NT2/D1 (cell line): Measurements from ENCODE around the gene GEMIN7.

Experiments used
- DNase-seq: peaks from one replicate; pipeline ENCODE4 v3.0.0-alpha.2; 2011; ENCODE audit warnings: low read depth, low spot score
- H3K27me3 ChIP-seq: 2 replicates; pipeline ENCODE4 v1.6.0; 2011; ENCODE audit warnings: mild to moderate bottlenecking; ENCODE audit not compliant: insufficient read length, insufficient read depth
- H3K36me3 ChIP-seq: 2 replicates; pipeline ENCODE4 v1.6.1; 2011; ENCODE audit warnings: mild to moderate bottlenecking, low read length, mixed read lengths; ENCODE audit not compliant: insufficient read depth, insufficient read length
- H3K4me1 ChIP-seq: 2 replicates; pipeline ENCODE4 v1.5.1; 2011; ENCODE audit not compliant: insufficient read depth, insufficient read length
- H3K4me3 ChIP-seq: 2 replicates; pipeline ENCODE4 v1.5.1; 2011; ENCODE audit warnings: low read depth; ENCODE audit not compliant: insufficient read length
- H3K9ac ChIP-seq: 2 replicates; pipeline ENCODE4 v1.6.0; 2011; ENCODE audit warnings: low read depth; ENCODE audit not compliant: insufficient read length
- H3K9me3 ChIP-seq: 2 replicates; pipeline ENCODE4 v1.5.1; 2011; ENCODE audit warnings: mild to moderate bottlenecking, low read length; ENCODE audit not compliant: insufficient read depth
- SUZ12 ChIP-seq: IDR thresholded peaks from 2 replicates; pipeline ENCODE4 v1.6.1; 2011; ENCODE audit not compliant: insufficient read length, insufficient read depth; ENCODE audit errors: extremely low read depth
- YY1 ChIP-seq: IDR thresholded peaks from 2 replicates; pipeline ENCODE4 v1.6.1; 2011; ENCODE audit not compliant: insufficient read length, insufficient read depth
- ZNF274 ChIP-seq: IDR thresholded peaks from 2 replicates; pipeline ENCODE4 v1.6.1; 2011; ENCODE audit warnings: mild to moderate bottlenecking, low read depth, low read length

GEMIN7 gene

DNA sequence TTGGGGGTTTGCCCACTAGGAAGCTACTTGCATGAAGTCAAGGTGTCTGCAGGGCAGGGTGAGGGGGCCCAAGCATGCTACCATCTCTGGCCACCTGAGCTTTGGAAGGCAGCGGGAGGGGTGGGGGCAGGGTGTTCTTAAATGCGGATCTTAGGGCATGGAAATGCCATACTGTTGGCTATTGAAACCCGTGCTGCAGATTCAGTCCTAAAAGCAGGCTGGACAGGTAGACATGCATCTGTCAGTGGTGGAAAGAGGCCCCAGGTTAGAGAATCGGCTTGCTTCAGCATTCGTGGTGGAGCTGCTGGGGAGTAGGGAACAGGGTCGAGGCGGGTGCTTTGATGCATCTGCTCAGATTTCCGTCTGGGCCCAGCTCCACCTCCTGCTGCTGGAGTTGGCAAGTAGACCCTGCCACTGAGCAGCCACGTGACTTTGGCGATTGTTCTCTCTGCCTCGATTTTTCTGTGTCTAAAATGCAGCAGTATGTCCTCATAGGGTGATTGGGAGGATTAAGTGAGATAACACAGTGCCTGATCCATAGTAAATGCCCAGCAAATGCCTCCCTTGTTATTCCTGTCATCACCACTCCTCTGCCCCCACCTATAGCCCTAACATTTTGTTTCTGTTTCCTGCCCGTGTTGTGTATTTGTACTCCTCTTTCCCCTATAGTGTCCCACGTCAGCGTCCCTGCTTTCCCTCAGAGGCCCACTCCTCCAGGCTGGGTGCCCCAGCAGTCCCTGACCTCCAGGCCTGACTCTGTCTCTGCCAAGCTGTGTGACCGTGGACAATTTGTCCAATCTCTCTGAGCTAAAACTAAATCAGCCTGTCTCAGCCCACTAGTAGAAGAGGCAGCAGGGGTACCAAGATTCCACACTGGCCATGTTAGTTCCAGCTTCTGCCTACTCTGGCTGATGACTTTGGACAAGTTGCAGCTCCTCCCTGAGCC lies 19.7 kb downstream of the GEMIN7 start:
- Histone ChIP-seq H3K36me3 (peaks cover 41% of the 10 kb centered on the region), H3K4me3 (no peak overlapping the region), H3K9me3 (no peaks in the 10 kb centered on the region), H3K27me3 (no peaks in the 10 kb centered on the region), H3K4me1 (peaks cover 33% of the 10 kb centered on the region), H3K9ac (peak overlapping the region; percentile 50)
- TF ChIP-seq ZNF274 (no peak), YY1 (no peak), SUZ12 (no peak)
- no peak for DNase-seq

DNA sequence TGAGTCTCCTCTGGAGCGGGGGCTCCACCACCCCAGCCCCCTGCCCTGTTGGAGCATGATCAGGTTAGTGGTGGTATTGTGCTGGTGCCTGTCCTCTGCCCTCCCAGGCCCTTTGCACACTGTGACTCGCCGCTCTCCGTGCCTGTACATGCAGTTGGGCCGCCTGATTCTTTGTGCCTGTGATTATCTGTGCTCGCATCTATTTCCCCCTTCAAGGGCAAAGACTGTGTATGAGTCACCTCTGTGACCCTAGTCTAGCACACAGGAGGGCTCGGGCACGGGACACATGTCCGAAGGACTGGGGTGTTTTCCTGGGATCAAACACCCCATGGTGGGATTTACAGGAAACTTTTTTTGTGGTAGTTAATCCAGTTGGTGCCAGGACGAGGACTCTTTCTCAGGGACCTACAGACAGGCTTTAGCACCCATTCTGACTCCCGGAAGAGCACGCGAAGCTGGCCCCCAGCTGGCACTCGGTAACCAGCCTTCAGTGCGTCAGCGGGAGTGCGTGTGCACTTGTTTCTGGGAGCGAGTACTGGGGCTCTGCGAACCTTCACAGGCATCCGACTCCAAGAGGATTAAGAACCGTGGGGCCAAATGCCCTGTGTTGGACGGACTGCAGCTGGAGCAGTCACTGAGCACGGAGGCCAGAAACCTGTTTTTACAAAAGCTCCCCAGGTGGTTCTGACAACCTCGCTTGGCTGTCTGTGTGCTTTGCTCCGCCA lies 20.6 kb downstream of the GEMIN7 start:
- peak overlapping the region; percentile 37 for H3K9ac ChIP-seq
- no peak for DNase-seq
- H3K27me3 ChIP-seq: no peaks in the 10 kb centered on the region
- no peaks in the 10 kb centered on the region for H3K9me3 ChIP-seq
- TF ChIP-seq ZNF274: no peak
- TF ChIP-seq SUZ12: no peak
- TF ChIP-seq YY1: no peak
- peaks cover 32% of the 10 kb centered on the region for H3K4me1 ChIP-seq
- no peak overlapping the region for H3K4me3 ChIP-seq
- peaks cover 40% of the 10 kb centered on the region for H3K36me3 ChIP-seq

DNA sequence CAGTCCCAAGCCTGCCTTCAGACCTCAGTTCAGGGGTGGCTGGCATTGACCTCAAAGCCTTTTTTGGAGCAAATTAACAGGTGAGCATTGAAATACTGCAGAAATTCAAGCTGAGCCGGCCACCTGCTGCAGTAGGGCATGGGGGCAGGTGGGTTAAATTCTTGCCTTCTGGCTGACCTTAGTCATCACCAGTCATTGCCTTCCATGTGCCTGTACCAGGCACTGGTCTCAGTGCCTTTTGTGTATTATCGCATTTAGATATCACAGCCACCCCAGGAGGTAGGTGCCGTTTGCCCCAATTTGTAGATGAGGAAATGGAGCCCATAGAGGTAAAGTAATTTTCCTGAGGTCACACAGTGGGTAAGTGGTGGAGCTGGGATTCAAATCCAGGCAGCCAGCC lies 21.1 kb downstream of the GEMIN7 start:
- no peak overlapping the region for H3K9ac ChIP-seq
- no peak overlapping the region for H3K4me3 ChIP-seq
- H3K9me3 ChIP-seq: no peaks in the 10 kb centered on the region
- TF ChIP-seq YY1 (no peak), SUZ12 (no peak), ZNF274 (no peak)
- H3K36me3 ChIP-seq: peaks cover 35% of the 10 kb centered on the region
- no peak for DNase-seq
- H3K27me3 ChIP-seq: no peaks in the 10 kb centered on the region
- H3K4me1 ChIP-seq: peaks cover 34% of the 10 kb centered on the region

DNA sequence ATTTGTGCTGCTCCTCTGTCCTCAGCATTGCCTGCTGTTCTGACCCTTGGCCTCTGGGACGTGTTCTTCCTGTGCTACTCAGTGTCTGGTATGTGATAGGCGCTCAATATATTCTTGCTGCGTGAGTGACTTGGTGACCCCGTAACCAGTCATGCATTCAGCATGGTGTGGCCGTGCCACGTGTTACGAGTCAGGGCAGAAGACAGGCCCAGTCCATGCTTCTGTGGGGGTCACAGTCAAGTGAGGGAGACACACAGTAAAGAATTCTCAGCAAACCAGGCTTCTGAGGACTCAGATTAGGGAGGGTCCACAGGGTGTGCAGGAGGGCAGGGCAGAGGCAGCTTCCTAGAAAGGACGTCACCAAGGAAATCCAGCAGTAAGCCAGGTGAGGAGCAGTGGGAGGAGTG lies 21.8 kb downstream of the GEMIN7 start:
- no peak overlapping the region for H3K9ac ChIP-seq
- no peak for DNase-seq
- H3K4me3 ChIP-seq: no peak overlapping the region
- no peaks in the 10 kb centered on the region for H3K9me3 ChIP-seq
- peaks cover 34% of the 10 kb centered on the region for H3K4me1 ChIP-seq
- H3K36me3 ChIP-seq: peaks cover 29% of the 10 kb centered on the region
- no peaks in the 10 kb centered on the region for H3K27me3 ChIP-seq
- TF ChIP-seq ZNF274: no peak
- TF ChIP-seq YY1: no peak
- TF ChIP-seq SUZ12: no peak

DNA sequence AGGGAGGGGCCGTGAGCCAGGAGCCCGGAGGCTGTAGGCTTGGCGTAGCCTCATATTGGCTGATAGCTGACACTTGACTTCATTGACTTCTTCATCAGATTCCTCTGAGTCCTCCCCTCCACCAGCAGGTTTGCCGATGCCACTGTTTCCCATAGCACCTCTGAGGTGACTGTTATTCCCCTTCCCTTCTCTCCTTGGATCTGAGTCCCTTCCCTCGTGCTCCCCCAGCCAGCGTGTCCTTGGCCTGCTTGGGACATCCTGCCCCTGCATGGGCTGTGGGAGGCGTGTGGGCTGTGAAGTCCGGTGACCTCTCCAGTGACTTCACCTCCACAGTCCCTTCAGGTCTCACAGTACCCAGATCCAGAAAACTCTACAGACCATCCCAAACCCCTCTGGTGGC lies 22.7 kb downstream of the GEMIN7 start:
- TF ChIP-seq ZNF274 (no peak), YY1 (no peak), SUZ12 (no peak)
- no peak for DNase-seq
- Histone ChIP-seq H3K4me3 (no peak overlapping the region), H3K27me3 (no peaks in the 10 kb centered on the region), H3K9ac (no peak overlapping the region), H3K4me1 (peaks cover 34% of the 10 kb centered on the region), H3K36me3 (peaks cover 26% of the 10 kb centered on the region), H3K9me3 (no peaks in the 10 kb centered on the region)

DNA sequence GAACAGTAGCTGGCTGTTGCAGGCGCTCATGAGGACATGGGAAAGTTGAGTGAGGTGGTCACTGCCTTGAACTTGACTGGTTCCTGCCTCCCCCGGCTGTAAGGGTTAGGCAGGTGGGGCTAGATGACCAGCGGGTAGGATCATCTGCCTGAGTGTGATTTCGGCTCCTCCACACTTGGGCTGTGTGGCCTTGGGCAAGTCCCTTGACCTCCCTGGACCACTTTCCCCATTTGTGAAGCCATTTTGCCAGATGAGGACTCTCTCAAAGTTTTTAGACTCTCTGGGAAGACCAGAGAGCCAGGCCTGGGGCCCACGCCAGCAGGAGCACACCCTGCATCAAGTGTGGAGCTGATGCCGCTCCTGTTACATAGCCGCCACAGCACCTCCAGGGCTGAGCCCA lies 23.4 kb downstream of the GEMIN7 start:
- Histone ChIP-seq H3K4me1 (peaks cover 28% of the 10 kb centered on the region), H3K9ac (no peak overlapping the region), H3K36me3 (peaks cover 26% of the 10 kb centered on the region), H3K4me3 (no peak overlapping the region), H3K27me3 (no peaks in the 10 kb centered on the region), H3K9me3 (no peaks in the 10 kb centered on the region)
- DNase-seq: no peak
- TF ChIP-seq ZNF274 (no peak), YY1 (no peak), SUZ12 (no peak)

DNA sequence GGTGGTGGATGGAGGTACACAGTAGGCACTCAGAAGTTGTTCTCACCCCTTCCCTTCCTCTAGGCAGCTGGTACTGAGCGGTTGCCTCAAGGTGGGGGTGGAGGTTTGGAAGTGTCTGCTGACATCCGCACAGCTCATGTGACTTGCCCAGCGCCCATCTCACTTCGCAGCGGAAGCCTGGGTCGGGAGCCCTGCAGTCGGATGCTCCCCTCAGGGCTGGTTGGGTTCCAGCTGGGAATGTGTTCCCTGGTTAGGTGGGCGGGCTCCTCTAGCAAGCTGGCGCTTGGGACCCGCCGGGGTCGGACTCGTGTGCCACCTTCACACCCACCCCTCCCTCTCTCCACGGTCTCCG lies 24.1 kb downstream of the GEMIN7 start:
- Histone ChIP-seq H3K4me1 (peaks cover 21% of the 10 kb centered on the region), H3K36me3 (peaks cover 26% of the 10 kb centered on the region), H3K4me3 (no peak overlapping the region), H3K9ac (peak overlapping the region; percentile 32), H3K9me3 (no peaks in the 10 kb centered on the region), H3K27me3 (no peaks in the 10 kb centered on the region)
- no peak for DNase-seq
- no peak for TF ChIP-seq YY1
- TF ChIP-seq SUZ12: no peak
- TF ChIP-seq ZNF274: no peak
